ENCODE measurements around the gene FAM184A. TPM values are rescaled to one million over a fixed set of nuclear protein-coding genes. Genes with fewer than 3 reads are reported as not detected.

Gene FAM184A
- total RNA-seq, 1 donor from 2014 or later = 7.5 TPM

DNA sequence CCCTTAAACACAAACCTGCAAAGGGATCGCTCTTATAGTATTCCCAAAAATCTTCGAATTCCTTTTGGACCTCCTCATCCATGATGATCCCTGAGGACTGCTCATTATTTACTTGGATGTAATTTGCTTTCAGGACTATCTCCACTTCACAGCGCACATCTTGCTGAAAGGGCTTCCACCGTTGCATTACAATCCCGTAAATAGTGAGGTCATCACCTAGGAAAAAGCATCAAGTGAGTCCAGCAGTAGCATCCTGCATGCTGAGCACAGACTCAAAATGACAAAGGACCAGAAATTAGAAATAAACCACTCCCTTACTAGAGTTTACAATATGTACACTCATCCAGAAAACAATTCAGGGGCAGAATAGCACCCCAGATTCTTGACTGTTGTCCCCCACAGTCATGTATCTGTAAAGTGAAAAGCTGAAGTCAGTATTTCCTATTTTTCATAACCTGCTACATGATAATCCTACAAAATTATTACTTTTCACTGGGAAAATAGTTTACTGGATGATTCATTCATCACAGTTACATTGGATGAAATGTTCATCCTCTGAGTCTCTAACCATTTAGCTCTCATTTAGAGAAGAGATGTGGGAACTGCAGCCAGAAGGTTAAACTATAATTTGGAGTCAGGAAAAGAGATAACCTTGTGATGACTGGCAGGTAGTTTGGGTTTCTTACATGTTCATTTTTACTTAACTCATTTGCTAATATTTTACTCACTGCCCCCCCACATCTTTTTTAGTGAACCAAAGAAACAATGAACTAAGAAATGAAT is 160.7 kb downstream of the FAM184A start:
- no peak overlapping the region for H3K27ac Mint-ChIP-seq
- peaks cover 41% of the 10 kb centered on the region for H3K36me3 Mint-ChIP-seq
- TF ChIP-seq, protein P1, sequence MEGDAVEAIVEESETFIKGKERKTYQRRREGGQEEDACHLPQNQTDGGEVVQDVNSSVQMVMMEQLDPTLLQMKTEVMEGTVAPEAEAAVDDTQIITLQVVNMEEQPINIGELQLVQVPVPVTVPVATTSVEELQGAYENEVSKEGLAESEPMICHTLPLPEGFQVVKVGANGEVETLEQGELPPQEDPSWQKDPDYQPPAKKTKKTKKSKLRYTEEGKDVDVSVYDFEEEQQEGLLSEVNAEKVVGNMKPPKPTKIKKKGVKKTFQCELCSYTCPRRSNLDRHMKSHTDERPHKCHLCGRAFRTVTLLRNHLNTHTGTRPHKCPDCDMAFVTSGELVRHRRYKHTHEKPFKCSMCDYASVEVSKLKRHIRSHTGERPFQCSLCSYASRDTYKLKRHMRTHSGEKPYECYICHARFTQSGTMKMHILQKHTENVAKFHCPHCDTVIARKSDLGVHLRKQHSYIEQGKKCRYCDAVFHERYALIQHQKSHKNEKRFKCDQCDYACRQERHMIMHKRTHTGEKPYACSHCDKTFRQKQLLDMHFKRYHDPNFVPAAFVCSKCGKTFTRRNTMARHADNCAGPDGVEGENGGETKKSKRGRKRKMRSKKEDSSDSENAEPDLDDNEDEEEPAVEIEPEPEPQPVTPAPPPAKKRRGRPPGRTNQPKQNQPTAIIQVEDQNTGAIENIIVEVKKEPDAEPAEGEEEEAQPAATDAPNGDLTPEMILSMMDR (conservative IDR thresholded peaks at IDR 0.05) = no peak
- no peaks in the 10 kb centered on the region for H3K9me3 Mint-ChIP-seq
- H3K27me3 Mint-ChIP-seq = no peaks in the 10 kb centered on the region
- H3K4me3 Mint-ChIP-seq = no peak overlapping the region
- no peak for DNase-seq (ENCODE audit: extremely low spot score, unreplicated experiment)
- no peaks in the 10 kb centered on the region for H3K4me1 Mint-ChIP-seq (ENCODE audit: unreplicated experiment)

DNA sequence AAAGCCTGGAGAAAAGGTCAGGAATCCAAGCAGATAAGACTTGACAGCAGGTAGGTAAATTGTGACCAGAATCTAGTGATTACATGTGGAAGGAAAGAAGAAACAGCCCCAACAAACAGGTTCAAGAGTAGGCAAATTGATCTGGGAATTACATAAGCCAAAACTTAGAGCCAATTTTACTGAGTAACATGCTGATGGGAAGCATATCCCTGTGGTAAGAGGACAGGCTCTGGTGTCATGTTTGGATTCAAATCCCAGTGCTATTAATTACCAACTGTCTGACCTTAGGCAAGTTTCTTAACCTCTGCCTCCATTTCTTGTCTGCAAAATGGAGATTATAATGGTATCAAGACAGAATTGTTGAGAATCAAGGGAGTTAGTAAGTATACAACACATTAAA is 163.9 kb downstream of the FAM184A start:
- peaks cover 43% of the 10 kb centered on the region for H3K36me3 Mint-ChIP-seq
- TF ChIP-seq, protein P1 (conservative IDR thresholded peaks at IDR 0.05) = no peak

DNA sequence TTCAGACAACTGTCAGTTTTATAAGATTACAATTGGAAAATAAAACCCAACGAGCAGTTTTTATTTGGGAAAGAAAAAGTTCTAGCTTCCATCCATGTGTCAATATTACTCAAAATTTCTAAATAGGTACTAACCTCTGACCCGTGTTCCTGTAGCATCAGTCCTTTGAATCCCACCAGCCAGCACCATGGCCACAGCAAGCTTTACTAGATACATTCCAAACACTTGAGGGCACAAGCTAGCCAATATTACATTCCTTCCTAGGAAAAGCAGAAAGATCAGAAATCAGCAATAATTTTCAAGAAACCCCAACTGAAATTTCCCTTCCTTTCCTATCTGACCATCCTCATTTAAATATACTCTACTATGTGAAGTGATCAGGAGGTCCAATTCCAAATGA is 165.3 kb downstream of the FAM184A start:
- Mint-ChIP-seq H3K27ac (no peak overlapping the region), H3K27me3 (no peaks in the 10 kb centered on the region), H3K36me3 (peaks cover 40% of the 10 kb centered on the region), H3K4me1 (ENCODE audit: unreplicated experiment) (no peaks in the 10 kb centered on the region), H3K9me3 (no peaks in the 10 kb centered on the region), H3K4me3 (no peak overlapping the region)
- TF ChIP-seq, protein P1 (conservative IDR thresholded peaks at IDR 0.05) = no peak
- no peak for DNase-seq (ENCODE audit: extremely low spot score, unreplicated experiment)

More for the DNA sequence above, 163.9 kb downstream of the FAM184A start:
- Mint-ChIP-seq H3K4me1 (ENCODE audit: unreplicated experiment) (no peaks in the 10 kb centered on the region), H3K27ac (no peak overlapping the region), H3K9me3 (no peaks in the 10 kb centered on the region), H3K4me3 (no peak overlapping the region), H3K27me3 (no peaks in the 10 kb centered on the region)
- no peak for DNase-seq (ENCODE audit: extremely low spot score, unreplicated experiment)

DNA sequence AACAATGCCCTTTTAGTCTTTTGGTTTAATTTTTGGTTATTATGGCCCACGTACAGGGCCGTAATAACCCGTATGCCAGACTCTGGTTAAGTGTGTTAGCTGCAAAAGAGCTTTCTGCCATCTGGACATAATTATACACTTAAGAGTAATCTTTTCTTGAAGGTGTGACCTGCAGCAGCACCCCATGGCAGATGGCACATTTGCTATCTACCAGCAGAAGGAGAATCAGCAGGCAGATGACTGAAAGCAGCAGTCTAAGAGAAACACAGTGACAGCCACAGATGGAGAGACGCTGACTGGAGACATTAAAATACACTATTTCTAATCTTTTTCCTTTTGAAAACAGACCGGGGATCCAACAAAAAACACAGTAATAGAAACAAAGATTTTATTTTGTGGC is 165.8 kb downstream of the FAM184A start:
- no peak overlapping the region for H3K4me3 Mint-ChIP-seq
- no peaks in the 10 kb centered on the region for H3K27me3 Mint-ChIP-seq
- H3K4me1 Mint-ChIP-seq (ENCODE audit: unreplicated experiment) = no peaks in the 10 kb centered on the region
- no peaks in the 10 kb centered on the region for H3K9me3 Mint-ChIP-seq
- H3K27ac Mint-ChIP-seq = no peak overlapping the region
- DNase-seq (ENCODE audit: extremely low spot score, unreplicated experiment) = no peak
- TF ChIP-seq, protein P1 (conservative IDR thresholded peaks at IDR 0.05) = no peak
- H3K36me3 Mint-ChIP-seq = peaks cover 42% of the 10 kb centered on the region

Small RNAs within 50 kb of the gene (microRNA-seq; reads per million reads assigned to microRNA genes)
- 2.8 reads per million, percentile 3 among the genes with 10 or more reads in this experiment for gene MIR548B

Other genes starting within 250 kb of the FAM184A start
- gene ASF1A, start 184.5 kb downstream of the FAM184A start, total RNA-seq (ENCODE audit: low replicate concordance) = 25.4 and 32.5 TPM in 2 replicates
- gene MCM9, start 143.5 kb downstream of the FAM184A start, total RNA-seq (ENCODE audit: low replicate concordance) = 16.6 and 19.6 TPM in 2 replicates

Measured in type B pancreatic cell (in vitro differentiated cells).